Activated naive CD8-positive, alpha-beta T cell treated with anti-CD3 and anti-CD28 coated beads for 36 hours (primary cell): ENCODE measurements around the gene MYH4. TPM values are rescaled to one million over a fixed set of nuclear protein-coding genes. Genes with fewer than 3 reads are reported as not detected.

ENCODE experiments used
- DNase-seq: peaks from one replicate; pipeline ENCODE4 v3.0.0; 2021
- H3K27ac Mint-ChIP-seq: one replicate; pipeline ENCODE4 v1.8.0; 2022; ENCODE audit warnings: mild to moderate bottlenecking, moderate library complexity, mixed read lengths
- H3K27me3 Mint-ChIP-seq: one replicate; pipeline ENCODE4 v1.8.0; 2022; ENCODE audit warnings: mild to moderate bottlenecking, mixed read lengths
- H3K36me3 Mint-ChIP-seq: one replicate; pipeline ENCODE4 v1.8.0; 2021; ENCODE audit warnings: mild to moderate bottlenecking, mixed read lengths
- H3K4me1 Mint-ChIP-seq: one replicate; pipeline ENCODE4 v1.8.0; 2021; ENCODE audit warnings: mixed read lengths
- H3K4me3 Mint-ChIP-seq: one replicate; pipeline ENCODE4 v1.8.0; 2022; ENCODE audit warnings: mild to moderate bottlenecking, moderate library complexity, mixed read lengths
- H3K9me3 Mint-ChIP-seq: one replicate; pipeline ENCODE4 v1.8.0; 2022; ENCODE audit warnings: mixed read lengths
- total RNA-seq, 2 experiments: library from RNA; stranded (reverse); gene quantifications; one replicate each; pipeline ENCODE4 v1.2.3, GENCODE V29; 2021

Gene MYH4
- total RNA-seq, result not detected

GRCh38 chr17:10469459-10469858, at the start of gene MYH4:
MYH4 (minus strand) TSS chr17:10469559; CDS start chr17:10466745, 2,814 bp downstream.
- Mint-ChIP-seq H3K36me3 (no peaks in the 10 kb centered on the region), H3K27me3 (peaks cover 11% of the 10 kb centered on the region), H3K9me3 (peaks cover 2% of the 10 kb centered on the region), H3K27ac (no peak within 1 kb of the TSS), H3K4me1 (no peaks in the 10 kb centered on the region), H3K4me3 (no peak within 1 kb of the TSS)
- no peak for DNase-seq

DNA sequence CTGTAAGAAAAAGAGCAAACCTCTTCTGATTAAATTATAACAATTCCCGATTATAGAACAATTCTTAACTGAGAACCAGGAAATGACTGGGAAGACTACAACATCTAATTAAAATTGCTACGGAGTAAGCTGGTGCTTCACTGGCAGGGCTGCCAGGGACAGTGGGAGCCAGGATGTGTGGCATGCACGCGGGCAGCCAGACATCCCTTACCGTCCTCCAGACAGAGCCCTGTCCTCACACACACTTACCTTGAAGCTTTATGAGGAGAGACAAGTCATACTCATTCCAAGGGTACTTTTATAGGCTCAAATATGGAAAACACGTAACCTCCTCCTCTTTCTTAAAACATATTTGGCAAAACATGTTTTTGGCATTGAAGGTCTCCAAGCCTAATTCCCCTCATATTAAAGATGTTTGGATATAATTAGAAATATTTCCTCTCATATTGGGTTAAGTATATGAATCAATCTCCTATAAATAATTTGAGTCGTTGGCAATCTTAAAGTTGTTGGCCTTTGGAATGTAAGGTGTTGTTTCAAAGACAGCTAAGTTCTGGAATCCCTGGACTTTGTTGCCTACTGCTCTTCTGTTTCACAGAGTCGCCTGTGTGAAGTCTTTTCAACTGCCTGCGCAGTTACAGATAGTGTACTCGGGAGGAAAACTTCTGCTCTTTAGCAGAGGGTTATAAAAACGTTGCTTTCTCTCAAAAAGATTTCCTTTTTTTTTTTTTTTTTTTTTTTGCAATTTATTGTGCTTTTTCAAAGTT, 49.1 kb upstream of the MYH4 start, which contains the start of gene MYH1:
Gene MYH1 (minus strand): TSS at position 272 of the 767 bp plus-strand sequence. CDS start 1,900 bp downstream, outside the sequence.
- Mint-ChIP-seq H3K27ac (no peak within 1 kb of the TSS), H3K4me1 (no peaks in the 10 kb centered on the region), H3K4me3 (no peak within 1 kb of the TSS), H3K27me3 (peaks cover 9% of the 10 kb centered on the region), H3K36me3 (no peaks in the 10 kb centered on the region), H3K9me3 (no peaks in the 10 kb centered on the region)
- DNase-seq, result no peak

- H3K27me3 Mint-ChIP-seq, result peaks cover 9% of the 10 kb centered on the region
- no peaks in the 10 kb centered on the region for H3K36me3 Mint-ChIP-seq
- no peaks in the 10 kb centered on the region for H3K9me3 Mint-ChIP-seq
- no peak for DNase-seq
- no peaks in the 10 kb centered on the region for H3K4me1 Mint-ChIP-seq
- H3K27ac Mint-ChIP-seq, result no peak overlapping the region
- no peak overlapping the region for H3K4me3 Mint-ChIP-seq
Measured at GRCh38 chr17:10516638-10517037, 47.3 kb upstream of the MYH4 start.

GRCh38 chr17:10516065-10516464, 46.7 kb upstream of the MYH4 start:
- H3K4me1 Mint-ChIP-seq, result no peaks in the 10 kb centered on the region
- H3K4me3 Mint-ChIP-seq, result no peak overlapping the region
- H3K9me3 Mint-ChIP-seq, result no peaks in the 10 kb centered on the region
- H3K36me3 Mint-ChIP-seq, result no peaks in the 10 kb centered on the region
- H3K27ac Mint-ChIP-seq, result no peak overlapping the region
- H3K27me3 Mint-ChIP-seq, result peaks cover 9% of the 10 kb centered on the region
- no peak for DNase-seq

GRCh38 chr17:10513299-10514067, 44.1 kb upstream of the MYH4 start:
- Mint-ChIP-seq H3K9me3 (no peaks in the 10 kb centered on the region), H3K36me3 (no peaks in the 10 kb centered on the region), H3K27me3 (peaks cover 5% of the 10 kb centered on the region), H3K27ac (no peak overlapping the region), H3K4me1 (no peaks in the 10 kb centered on the region), H3K4me3 (no peak overlapping the region)
- DNase-seq, result no peak

DNA sequence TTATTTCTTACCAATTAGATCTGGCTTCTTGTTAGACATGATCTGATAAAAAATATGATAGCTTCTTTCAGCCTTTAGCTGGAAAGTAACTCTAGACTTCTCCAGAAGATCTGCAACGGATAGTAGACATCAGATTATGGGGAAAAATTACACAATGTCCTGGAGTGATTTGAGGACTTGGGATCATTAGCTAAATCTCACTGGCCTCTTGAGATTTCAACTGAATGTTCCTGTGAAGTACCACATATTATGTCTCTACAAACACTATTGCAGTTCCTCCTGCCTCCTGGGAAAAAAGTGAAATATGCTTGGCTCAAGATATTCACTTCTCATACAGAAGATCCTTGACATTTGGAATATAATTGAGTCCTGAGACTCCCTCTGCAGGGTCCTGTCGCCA, 43.5 kb upstream of the MYH4 start:
- H3K36me3 Mint-ChIP-seq, result no peaks in the 10 kb centered on the region
- H3K4me3 Mint-ChIP-seq, result no peak overlapping the region
- H3K27me3 Mint-ChIP-seq, result peaks cover 5% of the 10 kb centered on the region
- H3K4me1 Mint-ChIP-seq, result no peaks in the 10 kb centered on the region
- no peak for DNase-seq
- no peak overlapping the region for H3K27ac Mint-ChIP-seq
- H3K9me3 Mint-ChIP-seq, result no peaks in the 10 kb centered on the region

DNA sequence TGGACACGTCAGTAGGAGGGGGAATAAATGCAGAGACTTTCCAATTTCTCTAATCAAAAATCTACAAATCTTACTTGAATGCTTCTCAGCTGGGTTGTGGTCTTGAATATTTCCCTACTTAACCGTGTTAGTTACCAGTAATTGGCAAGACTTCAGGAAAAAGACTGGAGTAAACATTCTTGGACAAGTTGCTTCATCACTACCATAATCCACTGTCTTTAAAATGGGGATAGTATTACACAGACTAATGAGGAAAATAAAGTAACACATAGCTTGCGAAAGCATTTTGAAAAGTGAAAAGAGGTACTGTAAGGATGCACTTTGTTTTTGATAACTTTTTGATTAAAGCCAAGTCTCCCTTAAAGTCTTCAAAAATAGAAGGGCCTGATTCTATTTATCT, 30.6 kb upstream of the MYH4 start:
- Mint-ChIP-seq H3K4me1 (no peaks in the 10 kb centered on the region), H3K9me3 (peaks cover 2% of the 10 kb centered on the region), H3K4me3 (no peak overlapping the region), H3K27me3 (peaks cover 6% of the 10 kb centered on the region), H3K36me3 (no peaks in the 10 kb centered on the region), H3K27ac (no peak overlapping the region)
- DNase-seq, result no peak

DNA sequence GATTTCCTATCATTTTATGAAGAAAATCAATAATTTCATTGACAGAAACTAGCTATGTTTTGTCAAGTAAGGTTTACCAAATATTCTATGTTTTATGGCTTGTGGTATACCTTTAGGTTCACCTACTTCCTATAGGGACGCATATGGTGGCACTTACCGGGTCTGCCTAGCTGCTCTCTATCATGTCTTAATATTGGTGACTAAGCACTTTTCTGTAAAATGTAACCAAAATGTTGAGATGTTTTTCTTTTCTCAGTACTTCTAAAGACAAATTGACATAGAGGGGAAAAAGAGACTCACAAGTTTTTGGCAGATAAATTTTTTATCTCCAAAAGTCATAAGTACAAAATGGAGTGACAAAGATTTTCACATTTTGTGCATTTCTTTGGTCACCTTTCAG, 22.6 kb upstream of the MYH4 start:
- no peak overlapping the region for H3K27ac Mint-ChIP-seq
- DNase-seq, result no peak
- H3K4me1 Mint-ChIP-seq, result no peaks in the 10 kb centered on the region
- no peaks in the 10 kb centered on the region for H3K36me3 Mint-ChIP-seq
- H3K4me3 Mint-ChIP-seq, result no peak overlapping the region
- peaks cover 15% of the 10 kb centered on the region for H3K27me3 Mint-ChIP-seq
- H3K9me3 Mint-ChIP-seq, result peaks cover 33% of the 10 kb centered on the region

DNA sequence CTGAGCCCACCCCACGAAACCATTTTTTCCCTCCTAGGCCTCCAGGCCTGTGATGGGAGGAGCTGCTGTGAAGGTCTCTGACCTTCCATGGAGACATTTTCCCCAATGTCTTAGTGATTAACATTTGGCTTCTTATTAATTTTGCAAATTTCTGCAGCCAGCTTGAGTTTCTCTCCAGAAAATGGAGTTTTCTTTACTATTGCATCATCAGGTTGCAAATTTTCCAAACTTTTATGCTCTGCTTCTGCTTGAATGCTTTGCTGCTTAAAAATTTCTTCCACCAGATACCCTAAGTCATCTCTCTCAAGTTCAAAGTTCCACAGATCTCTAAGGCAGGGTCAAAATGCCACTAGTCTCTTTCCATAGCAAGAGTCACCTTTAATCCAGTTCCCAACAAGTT, 12.9 kb upstream of the MYH4 start:
- no peak for DNase-seq
- peaks cover 5% of the 10 kb centered on the region for H3K27me3 Mint-ChIP-seq
- peaks cover 25% of the 10 kb centered on the region for H3K9me3 Mint-ChIP-seq
- no peaks in the 10 kb centered on the region for H3K36me3 Mint-ChIP-seq
- no peaks in the 10 kb centered on the region for H3K4me1 Mint-ChIP-seq
- no peak overlapping the region for H3K4me3 Mint-ChIP-seq
- no peak overlapping the region for H3K27ac Mint-ChIP-seq

- H3K4me1 Mint-ChIP-seq, result no peaks in the 10 kb centered on the region
- DNase-seq, result no peak
- H3K27me3 Mint-ChIP-seq, result peaks cover 4% of the 10 kb centered on the region
- no peak overlapping the region for H3K27ac Mint-ChIP-seq
- H3K36me3 Mint-ChIP-seq, result no peaks in the 10 kb centered on the region
- H3K4me3 Mint-ChIP-seq, result no peak overlapping the region
- peaks cover 3% of the 10 kb centered on the region for H3K9me3 Mint-ChIP-seq
Measured at GRCh38 chr17:10477701-10478100, 8.3 kb upstream of the MYH4 start.

GRCh38 chr17:10474536-10474935, 5.2 kb upstream of the MYH4 start:
- Mint-ChIP-seq H3K4me1 (no peaks in the 10 kb centered on the region), H3K4me3 (no peak overlapping the region), H3K27ac (no peak overlapping the region), H3K36me3 (no peaks in the 10 kb centered on the region), H3K27me3 (peaks cover 8% of the 10 kb centered on the region), H3K9me3 (no peaks in the 10 kb centered on the region)
- no peak for DNase-seq

- Mint-ChIP-seq H3K27me3 (peaks cover 11% of the 10 kb centered on the region), H3K9me3 (no peaks in the 10 kb centered on the region), H3K27ac (no peak overlapping the region), H3K36me3 (no peaks in the 10 kb centered on the region), H3K4me1 (no peaks in the 10 kb centered on the region), H3K4me3 (no peak overlapping the region)
- DNase-seq, result no peak
Measured at GRCh38 chr17:10471858-10472257, 2.5 kb upstream of the MYH4 start.

DNA sequence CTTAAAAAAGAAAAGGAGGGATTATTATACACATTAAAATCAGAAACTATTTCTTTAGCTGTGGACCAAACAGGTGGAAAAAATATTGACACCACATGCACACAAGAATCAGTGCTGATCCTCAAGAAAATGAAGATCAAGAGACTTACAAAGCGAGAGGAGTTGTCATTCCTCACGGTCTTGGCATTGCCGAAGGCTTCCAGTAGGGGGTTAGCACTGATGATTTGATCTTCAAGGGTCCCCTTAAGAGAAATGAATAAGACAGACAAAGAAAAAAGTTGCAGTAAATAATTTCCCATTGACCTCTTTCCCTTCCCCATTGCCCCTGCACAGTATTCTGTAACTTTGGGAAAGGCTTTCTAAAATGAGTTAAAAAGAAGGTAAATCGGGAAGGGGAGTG, 6.0 kb downstream of the MYH4 start:
- Mint-ChIP-seq H3K27me3 (peaks cover 4% of the 10 kb centered on the region), H3K36me3 (no peaks in the 10 kb centered on the region), H3K9me3 (peaks cover 7% of the 10 kb centered on the region), H3K4me1 (no peaks in the 10 kb centered on the region), H3K4me3 (no peak overlapping the region), H3K27ac (no peak overlapping the region)
- DNase-seq, result no peak

DNA sequence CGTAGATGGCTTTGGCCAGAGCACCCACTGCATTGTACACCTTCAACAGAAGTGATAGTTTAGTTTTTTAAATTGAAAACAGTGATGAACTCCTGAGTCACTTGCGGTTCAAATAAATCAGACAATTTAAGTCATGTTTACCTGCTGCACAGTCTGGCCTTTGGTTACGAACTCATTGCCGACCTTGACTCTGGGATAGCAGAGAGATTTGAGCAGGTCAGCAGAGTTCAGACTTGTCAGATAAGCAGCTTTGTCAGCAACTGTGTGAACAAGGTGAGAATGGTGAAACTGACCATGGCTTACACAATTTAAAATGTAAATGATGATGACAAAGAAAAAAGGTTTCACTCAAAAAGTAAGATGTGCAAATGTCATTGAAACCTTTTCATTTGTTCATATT, 9.3 kb downstream of the MYH4 start:
- no peaks in the 10 kb centered on the region for H3K4me1 Mint-ChIP-seq
- H3K4me3 Mint-ChIP-seq, result no peak overlapping the region
- peaks cover 7% of the 10 kb centered on the region for H3K9me3 Mint-ChIP-seq
- peaks cover 4% of the 10 kb centered on the region for H3K27me3 Mint-ChIP-seq
- H3K27ac Mint-ChIP-seq, result no peak overlapping the region
- H3K36me3 Mint-ChIP-seq, result no peaks in the 10 kb centered on the region
- no peak for DNase-seq

- Mint-ChIP-seq H3K36me3 (no peaks in the 10 kb centered on the region), H3K4me1 (no peaks in the 10 kb centered on the region), H3K27me3 (peaks cover 4% of the 10 kb centered on the region), H3K27ac (no peak overlapping the region), H3K4me3 (no peak overlapping the region), H3K9me3 (no peaks in the 10 kb centered on the region)
- DNase-seq, result no peak
Measured at GRCh38 chr17:10458701-10459100, 10.7 kb downstream of the MYH4 start.

- no peak overlapping the region for H3K4me3 Mint-ChIP-seq
- no peaks in the 10 kb centered on the region for H3K36me3 Mint-ChIP-seq
- no peak overlapping the region for H3K27ac Mint-ChIP-seq
- peaks cover 4% of the 10 kb centered on the region for H3K27me3 Mint-ChIP-seq
- no peak for DNase-seq
- no peaks in the 10 kb centered on the region for H3K9me3 Mint-ChIP-seq
- H3K4me1 Mint-ChIP-seq, result no peaks in the 10 kb centered on the region
Measured at GRCh38 chr17:10457952-10458351, 11.4 kb downstream of the MYH4 start.
